NCI-H187 treated with DMSO at 0.1 percent for 48 hours (cell line): ENCODE measurements around the gene S100A14.
"Not testable (repeated sequence)": the region's sequence is repeated elsewhere in the genome, so short reads cannot be mapped to it uniquely, and the experiment has no call there.

ENCODE experiments used
- DNase-seq: peaks from one replicate; lab custom pipeline; 2025; lab: John Stamatoyannopoulos, UW

S100A14 gene

DNA sequence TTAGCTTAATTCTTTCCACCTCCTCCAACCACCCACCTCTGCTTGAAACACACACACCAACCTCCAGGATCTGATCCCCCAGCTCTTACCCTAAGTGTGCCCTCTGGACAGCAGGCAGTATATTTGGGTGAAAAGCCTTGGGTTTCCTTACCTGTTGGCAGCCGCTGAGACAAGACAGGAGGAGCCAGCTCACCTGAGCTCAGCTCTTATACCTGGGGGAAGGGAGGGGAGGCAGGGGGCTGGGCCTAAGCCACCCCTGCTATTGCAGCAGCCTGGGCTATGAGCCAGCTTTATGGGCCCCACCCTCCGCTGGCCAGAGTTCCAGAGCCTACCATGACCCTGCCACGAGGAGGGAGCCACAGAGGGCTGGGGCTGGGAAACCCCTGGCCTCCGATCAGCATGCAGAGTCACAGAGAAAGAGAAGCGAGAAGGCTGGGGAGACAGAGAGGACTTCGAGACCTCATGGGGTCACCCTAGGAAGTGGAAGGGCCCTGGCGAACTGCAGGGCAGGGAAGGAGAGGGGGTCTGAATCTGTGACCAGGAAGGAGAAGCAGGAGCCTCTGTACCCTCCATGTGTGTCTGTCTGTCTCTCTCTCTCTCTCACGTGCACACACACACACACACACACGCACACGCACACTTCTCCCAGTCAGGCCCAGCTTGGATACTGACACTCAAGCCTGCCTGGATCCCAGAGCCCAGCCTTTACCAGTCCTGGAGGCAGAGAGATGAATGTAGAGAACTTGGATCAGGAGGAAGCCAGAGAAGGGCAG, at the start of gene S100A14:
S100A14 (minus strand) TSS at position 182 of the 773 bp plus-strand sequence. CDS start 467 bp downstream, outside the sequence.
- DNase-seq: no peak

DNA sequence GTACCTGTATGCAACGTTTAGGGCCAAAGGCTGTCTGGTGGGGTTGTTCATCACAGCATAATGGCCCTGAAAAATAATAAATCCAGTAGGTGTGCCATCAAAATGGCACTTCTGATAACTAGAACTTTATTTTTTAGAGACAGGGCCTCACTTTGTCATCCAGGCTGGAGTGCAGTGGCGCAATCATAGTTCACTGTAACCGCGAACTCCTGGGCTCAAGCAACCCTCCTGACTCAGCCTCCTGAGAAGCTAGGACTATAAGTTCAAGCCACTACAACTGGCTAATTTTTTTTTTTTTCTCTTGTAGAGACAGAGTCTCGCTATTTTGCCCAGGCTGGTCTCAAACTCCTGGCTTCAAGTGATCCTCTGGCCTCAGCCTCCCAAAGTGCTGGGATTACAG, 47.1 kb upstream of the S100A14 start:
- DNase-seq: no peak

DNA sequence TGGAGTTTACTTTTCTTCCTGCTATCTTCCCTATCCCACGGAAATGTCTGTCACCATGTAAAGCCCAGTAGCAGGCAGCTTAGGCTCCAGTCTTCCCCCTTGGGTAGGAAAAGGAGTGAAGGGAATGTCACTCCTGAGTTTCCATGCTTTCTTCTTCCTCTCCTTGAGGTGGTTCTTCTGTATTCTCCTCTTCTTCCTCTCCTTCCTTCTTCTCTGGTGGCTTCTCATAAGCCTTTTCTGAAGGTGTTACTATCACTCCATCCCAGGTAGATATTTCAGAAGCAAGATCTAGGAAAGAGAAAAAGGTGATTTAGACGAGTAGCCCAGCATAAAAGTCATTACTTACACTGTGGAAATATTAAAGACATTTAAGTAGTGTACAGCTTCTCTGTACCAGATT, 46.1 kb upstream of the S100A14 start:
- DNase-seq: no peak

DNA sequence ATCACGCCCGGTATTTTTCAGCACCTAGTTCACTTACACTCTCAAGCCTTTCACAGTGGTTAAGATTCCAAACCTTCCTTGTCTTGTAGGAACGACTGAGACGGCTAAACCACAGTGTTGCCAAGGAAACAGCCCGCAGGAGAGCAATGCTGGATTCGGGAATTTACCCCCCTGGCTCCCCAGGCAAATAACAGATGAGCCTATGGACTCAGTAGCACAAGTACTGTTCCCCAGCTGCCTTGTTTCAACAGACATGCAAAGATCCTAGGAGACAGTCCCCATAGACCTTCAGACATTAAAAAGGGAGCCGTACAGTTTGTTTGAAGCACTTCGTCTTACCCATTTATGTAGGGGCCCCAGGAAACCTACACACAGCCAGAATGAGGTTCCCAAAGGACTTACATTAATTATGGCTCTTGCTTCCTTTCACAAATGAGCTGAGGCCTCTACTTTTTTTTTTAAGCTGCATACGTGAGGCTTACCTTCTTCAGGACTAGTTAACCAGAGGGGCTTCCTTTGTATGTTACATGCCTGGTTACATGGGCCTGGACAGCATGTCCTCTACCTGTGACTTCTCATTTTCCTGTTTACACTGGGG, 45.1 kb upstream of the S100A14 start:
- no peak for DNase-seq

DNA sequence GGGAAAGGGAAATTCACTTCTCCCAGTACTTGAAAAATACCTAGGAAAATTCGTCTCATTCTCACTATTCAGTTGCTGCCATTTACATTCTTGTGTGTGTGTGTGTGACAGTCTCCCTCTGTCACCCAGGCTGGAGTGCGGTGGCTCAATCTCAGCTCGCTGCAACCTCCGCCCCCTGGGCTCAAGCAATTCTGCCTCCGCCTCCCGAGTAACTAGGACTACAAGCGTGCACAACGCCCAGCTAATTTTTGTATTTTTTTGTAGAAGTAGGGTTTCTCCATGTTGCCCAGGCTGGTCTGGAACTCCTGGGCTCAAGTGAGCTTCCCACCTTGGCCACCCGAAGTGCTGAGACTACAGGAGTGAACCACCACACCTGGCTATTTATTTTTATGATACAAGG, 43.5 kb upstream of the S100A14 start:
- DNase-seq: no peak

DNA sequence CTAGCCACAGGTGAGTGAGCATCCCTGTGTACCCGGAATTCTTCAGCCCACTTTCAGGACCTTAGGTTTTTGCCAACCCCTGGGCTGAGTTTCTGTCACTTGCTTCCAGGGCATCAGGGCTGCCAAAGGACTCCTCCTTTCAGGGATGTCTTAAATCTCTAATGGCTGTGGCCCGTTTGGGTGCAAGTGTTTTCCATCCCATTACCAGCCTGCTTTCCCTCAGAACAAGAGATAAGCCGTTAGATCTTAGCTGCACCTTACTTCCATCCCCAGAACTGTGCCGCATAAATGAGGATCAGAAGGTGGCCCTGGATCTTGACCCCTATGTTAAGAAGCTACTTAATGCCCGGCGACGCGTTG, 43.0 kb upstream of the S100A14 start:
- DNase-seq: no peak

DNA sequence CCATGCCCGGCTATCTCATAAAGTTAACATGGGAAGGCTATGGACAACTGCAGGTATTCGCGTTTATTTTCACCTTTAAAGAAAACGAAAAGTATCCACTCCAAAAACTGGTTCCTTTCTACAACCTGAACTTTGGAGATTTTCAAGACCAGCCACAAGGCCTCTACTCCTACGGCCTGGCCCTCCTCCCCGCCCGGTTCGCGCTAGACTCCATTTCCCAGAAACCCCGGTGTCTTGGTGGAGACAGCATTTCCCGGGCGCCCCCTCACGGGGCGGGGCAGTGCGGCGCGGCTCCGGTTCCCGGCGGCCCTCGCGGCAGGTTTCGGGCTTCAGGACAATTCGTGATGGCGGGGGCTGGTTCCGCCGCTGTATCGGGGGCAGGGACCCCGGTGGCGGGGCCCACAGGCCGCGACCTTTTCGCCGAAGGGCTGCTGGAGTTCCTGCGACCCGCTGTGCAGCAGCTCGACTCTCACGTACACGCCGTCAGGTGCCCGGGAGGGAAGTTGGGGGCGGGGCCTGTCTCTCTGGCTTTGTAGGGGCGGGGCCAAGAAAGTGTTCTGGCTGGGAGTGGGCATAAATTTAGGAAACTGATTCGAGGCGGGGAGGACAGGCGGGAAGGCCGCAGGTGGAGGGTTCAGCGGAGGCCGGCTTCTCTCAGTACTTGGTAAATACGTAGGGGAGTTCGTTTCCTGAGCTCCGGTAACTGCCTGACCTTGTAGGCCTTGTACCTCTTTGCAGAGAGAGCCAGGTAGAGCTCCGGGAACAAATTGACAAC, 42.5 kb upstream of the S100A14 start, which contains the start of gene SNAPIN:
SNAPIN (plus strand) TSS at position 304 of the 775 bp plus-strand sequence; CDS start at position 345, 41 bp downstream.
- DNase-seq: peak; percentile 92

DNA sequence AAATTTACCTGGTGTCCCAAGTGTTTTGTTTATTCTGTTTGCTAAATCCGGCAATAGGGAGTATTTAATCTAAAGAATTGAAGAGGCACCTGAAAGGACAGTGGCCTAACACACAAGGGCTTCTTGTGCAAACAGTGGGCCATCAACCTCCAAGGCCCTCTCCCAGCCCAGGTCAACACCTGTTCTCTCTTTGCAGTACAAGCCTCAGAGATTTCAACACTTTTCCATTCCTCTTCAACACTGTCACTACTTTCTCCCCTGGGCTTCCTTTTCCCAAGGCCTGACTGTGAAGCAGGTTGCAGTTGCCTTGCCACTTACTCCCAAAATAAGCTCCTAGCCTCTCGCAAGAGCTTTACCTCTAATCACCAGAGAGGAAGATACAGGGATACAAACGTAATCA, 39.2 kb upstream of the S100A14 start:
- no peak for DNase-seq

DNA sequence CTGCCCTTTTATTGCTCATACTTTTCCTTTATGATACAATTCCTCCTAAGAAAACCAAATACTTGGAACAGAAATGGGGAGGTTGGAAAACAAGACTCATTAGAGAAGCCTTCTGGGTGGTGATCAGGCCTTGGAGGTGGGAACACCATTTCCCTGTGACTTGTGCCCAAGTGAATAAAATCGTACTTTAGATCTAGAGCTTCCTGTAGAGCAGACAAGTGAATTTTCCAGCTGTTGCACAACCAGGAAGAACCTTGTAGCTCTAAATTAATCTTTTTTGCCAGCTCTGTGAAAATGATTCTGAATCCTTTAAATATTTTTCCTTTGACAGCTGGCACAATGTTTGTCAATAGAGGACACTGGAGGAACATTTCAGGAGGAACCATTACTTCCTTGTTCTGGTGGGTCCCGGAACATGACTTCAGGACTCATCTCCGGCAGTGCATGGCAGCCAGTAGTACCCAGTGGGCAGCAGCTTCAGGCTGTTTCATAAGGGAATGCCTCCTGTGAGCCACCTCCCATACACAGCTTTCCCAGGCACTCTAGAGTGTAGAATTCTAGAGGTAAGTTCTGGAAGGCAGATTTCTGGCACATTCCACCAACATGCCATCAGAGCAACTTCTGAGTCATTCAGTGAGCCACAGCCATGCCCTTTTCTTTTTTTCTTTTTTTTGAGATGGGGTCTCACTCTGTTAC, 36.8 kb upstream of the S100A14 start:
- DNase-seq: no peak

DNA sequence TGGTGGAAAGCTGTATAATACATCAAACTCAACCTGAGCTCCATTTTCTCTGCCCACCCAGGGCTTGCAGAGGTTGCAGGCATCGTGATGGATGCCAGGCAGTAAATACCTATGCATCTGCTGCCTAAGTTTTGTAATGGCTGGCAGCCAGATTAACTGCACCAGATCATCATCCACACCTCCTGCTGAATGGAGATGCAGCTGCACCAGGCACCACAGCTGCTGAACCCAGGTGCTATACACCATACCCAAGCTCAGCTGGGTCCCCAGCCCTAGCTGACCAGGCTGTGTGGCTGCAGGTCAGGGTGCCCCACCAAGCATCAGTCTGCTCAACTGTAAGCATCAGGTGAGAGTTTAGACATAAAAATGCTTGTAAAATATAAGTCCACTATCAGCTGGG, 35.6 kb upstream of the S100A14 start:
- DNase-seq: no peak

DNA sequence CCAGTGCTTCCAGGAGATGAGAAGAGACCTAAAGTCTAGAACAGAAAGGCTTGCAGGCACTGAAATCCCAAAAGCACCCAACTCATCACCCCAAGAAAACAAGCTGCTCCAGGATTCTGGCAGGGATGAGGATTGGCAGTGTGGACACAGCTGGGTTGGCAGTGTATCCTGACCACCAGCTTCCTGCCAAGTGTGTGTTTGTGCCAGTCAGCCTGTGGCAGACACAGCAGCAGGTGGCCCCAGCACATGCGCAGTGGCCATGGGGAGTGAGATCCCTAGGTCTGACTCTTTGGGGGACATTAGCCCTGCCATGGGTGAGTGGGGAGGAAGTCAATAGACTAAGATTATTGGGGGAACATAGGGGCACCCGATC, 33.7 kb upstream of the S100A14 start:
- no peak for DNase-seq

DNA sequence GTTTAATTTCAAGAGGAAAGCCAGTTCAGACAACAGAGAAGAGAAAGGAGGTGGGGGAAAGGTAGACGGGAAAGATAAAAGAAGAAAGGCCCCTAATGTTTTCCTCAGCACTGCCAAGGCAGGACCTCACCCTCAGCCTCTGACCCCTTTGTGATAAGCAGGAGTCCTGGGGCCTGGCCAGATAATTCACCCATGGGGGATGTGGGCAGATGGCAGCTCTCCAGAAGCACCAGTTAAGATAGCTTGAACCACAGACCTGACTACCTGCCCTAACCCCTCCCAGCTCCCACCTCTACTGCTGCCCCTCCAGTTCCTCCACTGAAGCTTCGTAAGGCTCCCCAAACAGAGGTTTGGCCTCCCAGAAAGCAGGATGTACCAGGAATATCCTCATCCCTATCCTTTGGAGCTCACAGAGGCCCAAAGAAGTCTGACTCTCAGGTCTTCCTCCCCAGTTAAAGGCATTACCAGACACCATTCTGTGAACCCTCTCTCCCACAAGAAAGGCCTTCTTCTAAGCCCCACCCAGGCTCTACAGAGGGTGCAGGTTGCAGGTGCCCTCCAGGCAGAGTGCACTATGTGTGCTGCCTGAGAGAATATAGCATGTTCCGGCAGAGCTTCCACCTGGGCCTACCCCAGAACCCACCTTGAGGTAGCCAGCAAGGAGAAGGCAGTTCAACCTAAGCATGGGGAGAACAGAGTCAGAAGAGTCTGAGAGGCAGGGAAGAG, 33.2 kb upstream of the S100A14 start:
- no peak for DNase-seq

DNA sequence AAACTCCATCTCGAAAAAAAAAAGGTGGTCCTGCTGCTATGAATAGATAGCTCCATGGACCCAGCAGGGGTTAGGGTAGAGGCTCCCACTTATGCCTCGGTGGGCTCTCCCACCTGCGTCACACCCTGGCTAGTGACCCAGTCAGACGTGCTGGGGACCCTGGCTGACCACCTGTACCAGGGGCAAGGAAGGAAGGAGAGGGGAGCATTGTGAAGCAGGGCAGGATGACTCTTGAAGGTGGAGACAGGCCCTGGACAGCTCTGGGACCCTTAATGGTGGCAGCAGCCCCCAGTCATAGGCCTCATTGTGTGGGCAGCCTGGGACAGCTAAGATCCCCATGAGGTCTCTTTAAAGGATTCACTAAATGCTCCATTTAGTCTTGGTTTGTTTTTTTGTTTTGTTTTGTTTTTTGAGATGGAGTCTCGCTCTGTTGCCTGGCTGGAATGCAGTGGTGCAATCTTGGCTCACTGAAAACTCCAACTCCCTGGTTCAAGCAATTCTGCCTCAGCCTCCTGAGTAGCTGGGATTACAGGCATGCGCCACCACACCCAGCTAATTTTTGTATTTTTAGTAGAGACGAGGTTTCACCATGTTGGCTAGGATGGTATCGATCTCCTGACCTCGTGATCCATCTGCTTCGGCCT, 32.0 kb upstream of the S100A14 start:
- no peak for DNase-seq

DNA sequence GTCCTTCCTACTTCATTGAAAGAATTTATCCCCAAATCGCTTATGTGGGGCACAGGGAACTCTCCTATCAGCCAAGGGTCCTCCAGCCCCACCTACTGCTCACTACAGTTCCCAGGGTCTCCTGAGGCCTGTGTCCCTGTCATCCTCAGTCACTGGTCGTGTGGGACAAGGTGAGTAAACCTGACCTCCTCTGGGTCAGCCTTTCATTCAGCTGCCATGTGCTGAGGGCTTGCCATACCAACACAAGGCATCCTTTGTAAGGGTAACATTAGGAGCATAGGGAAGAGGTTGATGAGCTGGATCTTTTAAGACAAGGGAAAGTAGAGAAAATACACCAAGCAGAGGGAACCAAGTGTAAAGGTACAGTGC, 31.2 kb upstream of the S100A14 start:
- no peak for DNase-seq

DNA sequence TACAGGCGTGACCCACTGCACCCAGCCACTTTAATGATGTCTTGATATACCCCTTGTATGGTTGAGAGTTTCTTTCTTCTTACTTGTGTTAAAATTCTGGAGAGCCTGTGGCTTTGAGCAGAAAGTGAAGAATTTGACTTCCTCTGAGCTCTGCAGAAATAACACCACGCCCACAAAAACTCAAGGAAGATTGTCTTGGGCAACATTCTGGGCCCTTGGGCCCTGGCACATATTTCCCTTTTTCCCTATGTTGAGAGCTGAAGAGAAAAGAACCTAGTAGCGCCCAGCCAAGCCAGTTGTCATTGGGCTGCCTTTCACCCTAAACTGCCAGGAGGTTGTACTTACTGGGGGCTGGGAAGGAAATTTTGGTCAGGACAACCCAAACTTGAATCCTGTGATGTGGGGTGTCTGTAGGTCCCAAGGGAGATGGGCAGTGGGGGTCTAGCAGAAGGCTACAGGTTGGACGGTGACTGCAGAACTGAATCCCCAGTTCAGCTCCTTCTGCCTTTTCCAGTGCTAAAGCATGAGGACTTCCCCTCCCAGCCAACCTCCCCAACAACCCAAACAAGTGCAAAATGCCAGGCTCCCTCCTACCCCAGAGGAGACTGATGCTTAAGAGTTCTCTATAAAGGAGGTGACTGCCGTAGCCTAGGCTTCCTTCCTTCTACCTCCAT, 30.7 kb upstream of the S100A14 start:
- DNase-seq: no peak

DNA sequence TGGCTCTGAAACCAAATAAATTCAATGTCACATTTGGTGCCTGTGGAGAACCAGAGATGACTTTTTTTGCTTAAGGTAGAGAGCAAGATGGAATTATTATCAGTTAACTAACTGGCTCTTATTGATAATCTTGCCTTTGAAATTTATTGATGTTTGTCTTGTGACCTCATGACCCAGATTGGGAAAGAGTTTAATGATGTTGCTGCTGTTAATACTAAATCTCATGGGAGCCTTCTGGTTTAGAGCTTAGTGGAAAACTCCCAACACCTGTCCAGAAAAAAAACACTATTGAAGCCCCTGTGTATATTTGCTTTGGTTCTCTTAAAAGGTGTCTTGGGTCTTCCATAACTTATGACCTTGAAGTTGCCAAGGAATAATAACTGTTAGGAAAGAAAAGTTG, 27.7 kb upstream of the S100A14 start:
- DNase-seq: no peak

DNA sequence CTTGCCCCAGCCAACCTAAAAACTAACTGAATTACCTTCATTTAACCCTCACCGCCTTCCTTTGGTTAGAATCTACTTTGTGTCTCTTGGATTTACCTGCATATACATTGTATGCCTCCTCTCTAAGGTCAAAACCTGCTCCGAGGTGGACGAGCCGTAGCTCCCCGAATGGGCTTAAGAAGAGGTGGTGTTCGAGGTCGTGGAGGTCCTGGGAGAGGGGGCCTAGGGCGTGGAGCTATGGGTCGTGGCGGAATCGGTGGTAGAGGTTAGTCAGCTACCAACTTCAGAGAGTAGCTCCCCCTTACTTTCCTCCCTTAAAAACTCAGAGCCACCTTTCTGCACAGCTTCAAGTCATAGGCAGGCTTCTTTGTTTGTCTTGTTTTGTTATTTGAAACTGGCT, 27.0 kb upstream of the S100A14 start:
- no peak for DNase-seq

DNA sequence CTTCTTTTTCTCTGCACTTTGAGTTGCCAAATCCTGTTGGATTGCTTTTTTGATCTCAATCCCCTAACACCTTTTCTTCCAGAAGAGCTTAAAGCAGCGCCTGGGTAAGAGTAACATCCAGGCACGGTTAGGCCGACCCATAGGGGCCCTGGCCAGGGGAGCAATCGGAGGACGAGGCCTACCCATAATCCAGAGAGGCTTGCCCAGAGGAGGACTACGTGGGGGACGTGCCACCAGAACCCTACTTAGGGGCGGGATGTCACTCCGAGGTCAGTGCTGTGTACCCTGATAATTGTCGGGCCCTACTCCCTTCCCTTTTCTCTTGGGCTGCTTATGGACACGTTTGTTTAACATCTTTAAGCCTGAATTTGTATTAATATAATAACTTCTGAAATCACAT, 26.0 kb upstream of the S100A14 start:
- DNase-seq: no peak

DNA sequence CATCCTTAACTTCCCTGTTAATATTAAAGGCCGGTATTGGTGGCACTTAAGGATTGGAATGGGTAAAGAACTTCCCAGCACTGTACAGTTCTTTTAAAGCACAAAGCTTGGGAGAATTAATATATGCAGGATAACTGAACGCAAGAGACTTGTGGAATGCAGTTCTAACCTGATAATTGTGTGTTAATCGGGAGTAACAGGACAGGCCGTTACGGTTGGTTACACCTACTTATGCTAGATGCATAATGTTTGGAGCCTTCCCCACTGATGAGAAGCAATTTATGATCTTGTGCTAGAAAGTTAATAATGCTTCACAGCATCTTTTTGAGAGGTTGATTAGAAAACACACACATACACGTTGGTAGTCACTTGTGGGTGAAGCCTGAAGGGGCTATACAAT, 24.7 kb upstream of the S100A14 start:
- no peak for DNase-seq

DNA sequence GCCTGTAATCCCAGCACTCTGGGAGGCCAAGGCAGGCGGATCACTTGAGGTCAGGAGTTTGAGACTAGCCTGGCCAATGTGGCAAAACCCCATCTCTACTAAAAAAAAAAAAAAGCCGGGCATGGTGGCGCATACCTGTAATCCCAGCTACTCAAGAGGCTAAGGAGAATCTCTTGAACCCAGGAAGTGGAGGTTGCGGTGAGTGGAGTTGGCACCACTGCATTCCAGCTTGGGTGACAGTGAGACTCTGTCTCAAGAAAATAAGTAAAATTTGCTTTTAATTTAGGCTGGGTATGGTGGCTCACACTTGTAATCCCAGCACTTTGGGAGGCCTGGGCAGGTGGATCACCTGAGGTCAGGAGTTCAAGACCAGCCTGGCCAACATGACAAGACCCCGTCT, 24.1 kb upstream of the S100A14 start:
- not testable (repeated sequence) for DNase-seq

DNA sequence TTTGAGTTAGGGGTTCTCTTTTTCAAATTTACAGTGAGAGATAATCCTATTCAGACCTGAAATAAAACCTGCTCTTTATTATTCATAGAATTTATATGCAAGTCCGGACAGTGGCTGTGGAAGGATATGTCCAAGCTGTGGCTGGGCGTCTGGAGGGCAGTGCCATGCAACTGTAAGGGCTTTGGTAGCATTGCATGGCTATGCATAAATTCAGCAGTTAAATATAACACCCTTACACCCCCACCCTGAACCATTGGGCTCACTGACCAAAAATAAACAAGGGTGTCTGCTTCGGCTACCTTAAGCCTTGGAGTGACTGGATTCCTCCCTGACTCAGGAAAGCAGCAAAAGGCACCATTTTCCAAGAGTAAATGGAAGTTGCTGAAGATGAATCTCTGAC, 23.2 kb upstream of the S100A14 start:
- DNase-seq: no peak
